Uterus (tissue), 4 donors: ENCODE data around the gene SHISAL2A. TPM values are rescaled to one million over a fixed set of nuclear protein-coding genes. Genes with fewer than 3 reads are reported as not detected.
A peak's percentile ranks its signal among the peaks of the same experiment; 100 is the strongest.

ENCODE experiments used
- DNase-seq, 2 donors: peaks; one replicate each; pipeline ENCODE4 v3.0.0-alpha.2; 2019 to 2020
- H3K27ac ChIP-seq, 2 donors: fragments of 200-600 bp; sonication (generic); 1 replicate in 1 of 2; 2 replicates in 1 of 2; pipeline ENCODE4 v1.5.1; 2016 to 2018
- H3K27me3 ChIP-seq, 2 donors: fragments of 200-600 bp; sonication (generic); one replicate each; pipeline ENCODE4 v1.5.1; 2018 to 2019; ENCODE audit warnings: control low read depth in 1 of 2
- H3K36me3 ChIP-seq, 2 donors: fragments of 200-600 bp; sonication (generic); one replicate each; pipeline ENCODE4 v1.5.1; 2019; ENCODE audit warnings: control low read depth in 1 of 2
- H3K4me1 ChIP-seq, 2 donors: fragments of 200-600 bp; sonication (generic); one replicate each; pipeline ENCODE4 v1.5.1; 2018 to 2019; ENCODE audit warnings: control low read depth in 1 of 2
- H3K4me3 ChIP-seq, 2 donors: fragments of 200-600 bp; sonication (generic); 1 replicate in 1 of 2; 2 replicates in 1 of 2; pipeline ENCODE4 v1.5.1; 2018 to 2019; ENCODE audit warnings: mild to moderate bottlenecking in 1 of 2
- H3K9me3 ChIP-seq, 2 donors: fragments of 200-600 bp; sonication (generic); one replicate each; pipeline ENCODE4 v1.5.1; 2019; ENCODE audit warnings: control low read depth in 1 of 2
- CTCF ChIP-seq, 4 experiments: fragments of 200-600 bp in 2 of 4; fragments of 450-650 bp in 2 of 4; sonication (generic) in 2 of 4; IDR thresholded peaks; one replicate each; pipeline ENCODE4 v1.5.1; 2016 to 2019; ENCODE audit warnings: antibody characterized with exemption in 4 of 4, mild to moderate bottlenecking in 2 of 4, moderate library complexity in 1 of 4
- POLR2A ChIP-seq, 2 donors: fragments of 450-650 bp; IDR thresholded peaks; one replicate each; pipeline ENCODE4 v1.6.1; 2016; ENCODE audit warnings: antibody characterized with exemption in 2 of 2, mild to moderate bottlenecking in 1 of 2, moderate library complexity in 1 of 2
- intact Hi-C: fragments of 100-400 bp; cut with DNase I; formaldehyde crosslinking; loops from one replicate; pipeline ENCODE4 v1.15.1; 2023; ENCODE audit warnings: low total_unique reads
- total RNA-seq, 4 donors: library from RNA; depleted of rRNA in 3 of 4; stranded (reverse); fragments of >200 nt in 3 of 4; gene quantifications; one replicate each; pipeline versions ENCODE4 v1.1.0 to v1.2.4, GENCODE V29; 2014 to 2023
- donor health status: DM: yes; HTN: yes; CAD: no.

Gene SHISAL2A
- total RNA-seq, 4 donors from 2014 or later: 0.28 to 0.49 TPM; not detected in 2

DNA sequence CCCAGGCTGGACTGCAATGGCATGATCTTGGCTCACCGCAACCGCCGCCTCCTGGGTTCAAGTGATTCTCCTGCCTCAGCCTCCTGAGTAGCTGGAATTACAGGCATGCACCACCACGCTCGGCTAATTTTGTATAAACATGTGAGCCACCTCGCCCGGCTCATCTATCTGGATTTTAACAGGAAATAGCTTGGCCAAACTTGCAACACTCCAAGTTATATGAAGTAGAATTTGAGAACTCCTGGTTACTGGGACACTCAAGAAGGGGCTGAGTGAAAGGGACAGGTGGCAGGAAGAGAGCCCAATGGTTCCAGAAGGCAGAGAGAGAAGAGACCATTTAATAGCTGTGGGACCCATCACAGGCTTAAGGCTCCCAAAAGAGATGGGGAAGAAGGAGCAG is 33.7 kb upstream of the SHISAL2A start:
- no peak overlapping the region for H3K27ac ChIP-seq

GRCh38 chr1:52600533-52601179 is 32.3 kb upstream of the SHISAL2A start:
- no peaks in the 10 kb centered on the region for H3K9me3 ChIP-seq
- H3K27me3 ChIP-seq: no peaks in the 10 kb centered on the region
- no peak overlapping the region for H3K27ac ChIP-seq
- H3K36me3 ChIP-seq: no peaks in the 10 kb centered on the region
- intact Hi-C loops: no loop called here
- TF ChIP-seq CTCF (IDR thresholded peaks at IDR 0.05) (no peak), POLR2A (IDR thresholded peaks at IDR 0.05) (no peak)
- H3K4me1 ChIP-seq: peaks cover 0 to 8% of the 10 kb centered on the region in 2 donors
- DNase-seq: no peak
- no peak overlapping the region for H3K4me3 ChIP-seq

More for the DNA sequence above, 33.7 kb upstream of the SHISAL2A start:
- Histone ChIP-seq H3K27me3 (no peaks in the 10 kb centered on the region), H3K9me3 (no peaks in the 10 kb centered on the region), H3K4me3 (no peak overlapping the region), H3K4me1 (peaks cover 0 to 8% of the 10 kb centered on the region in 2 donors), H3K36me3 (no peaks in the 10 kb centered on the region)
- no peak for DNase-seq
- TF ChIP-seq CTCF (IDR thresholded peaks at IDR 0.05) (no peak), POLR2A (IDR thresholded peaks at IDR 0.05) (no peak)
- intact Hi-C loops: no loop called here

GRCh38 chr1:52601519-52601918 is 31.4 kb upstream of the SHISAL2A start:
- DNase-seq: no peak
- intact Hi-C loops: no loop called here

DNA sequence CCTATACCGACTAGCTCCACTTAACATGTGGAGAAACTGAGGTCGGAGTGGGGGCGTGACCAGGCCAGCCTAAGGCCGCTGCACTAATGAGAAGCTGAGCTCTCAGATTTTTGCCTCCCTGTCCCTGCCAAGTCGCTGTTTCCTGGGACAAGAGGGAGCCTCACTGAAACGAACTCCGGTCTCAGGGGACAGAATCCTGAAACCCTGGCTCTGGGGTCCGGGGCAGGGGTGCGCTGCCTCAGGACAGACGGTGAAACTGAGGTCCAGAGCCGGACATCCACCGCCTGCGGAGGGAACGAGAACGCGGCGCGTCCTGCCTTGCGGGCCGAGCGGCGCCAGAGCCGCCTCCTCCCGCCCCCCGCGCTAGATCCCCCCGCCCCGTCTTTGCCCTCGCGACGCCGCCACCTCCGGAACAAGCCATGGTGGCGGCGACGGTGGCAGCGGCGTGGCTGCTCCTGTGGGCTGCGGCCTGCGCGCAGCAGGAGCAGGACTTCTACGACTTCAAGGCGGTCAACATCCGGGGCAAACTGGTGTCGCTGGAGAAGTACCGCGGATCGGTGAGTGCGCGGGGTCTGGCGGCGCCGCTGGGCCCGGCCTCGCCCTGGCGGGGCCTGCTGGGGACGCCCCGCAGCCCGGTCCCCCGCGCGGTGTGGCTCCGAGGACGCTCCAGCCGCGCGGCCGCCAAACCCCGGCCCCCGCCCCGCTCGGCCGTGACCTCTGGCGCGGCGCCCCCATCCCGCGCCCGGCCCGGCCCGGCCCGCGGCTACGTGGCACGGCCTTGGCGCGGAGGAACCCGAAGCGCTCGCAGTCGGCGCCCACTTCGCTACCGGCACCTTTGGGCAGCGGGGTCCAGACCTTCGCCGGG is 30.7 kb upstream of the SHISAL2A start, which contains the start of gene GPX7:
Gene GPX7 (plus strand): TSS at position 381 of the 865 bp plus-strand sequence. CDS start 39 bp downstream, at position 420.
- Histone ChIP-seq H3K36me3 (no peaks in the 10 kb centered on the region), H3K9me3 (no peaks in the 10 kb centered on the region), H3K27me3 (no peaks in the 10 kb centered on the region), H3K4me3 (peak within 1 kb of the TSS; percentile 35 to 56), H3K27ac (peak within 1 kb of the TSS; percentile 80 to 83), H3K4me1 (peaks cover 0 to 8% of the 10 kb centered on the region in 2 donors)
- peak in 1 of 2 donors; percentile 39 for TF ChIP-seq POLR2A (IDR thresholded peaks at IDR 0.05)
- TF ChIP-seq CTCF (IDR thresholded peaks at IDR 0.05): no peak
- DNase-seq: peak; percentile 35 to 41
- intact Hi-C loops: no loop called here

More at GRCh38 chr1:52601519-52601918, 31.4 kb upstream of the SHISAL2A start:
- peak overlapping the region in 1 of 2 donors; percentile 56 for H3K4me3 ChIP-seq
- peaks cover 0 to 8% of the 10 kb centered on the region in 2 donors for H3K4me1 ChIP-seq
- TF ChIP-seq CTCF (IDR thresholded peaks at IDR 0.05): no peak
- no peak for TF ChIP-seq POLR2A (IDR thresholded peaks at IDR 0.05)
- H3K27me3 ChIP-seq: no peaks in the 10 kb centered on the region
- H3K9me3 ChIP-seq: no peaks in the 10 kb centered on the region
- no peaks in the 10 kb centered on the region for H3K36me3 ChIP-seq
- peak overlapping the region; percentile 80 to 83 for H3K27ac ChIP-seq
